IMR-90 (cell line): Measurements from ENCODE around the gene SMC5. TPM values are rescaled to one million over a fixed set of nuclear protein-coding genes. Genes with fewer than 3 reads are reported as not detected.

Experiments used
- ATAC-seq: fragments of 200-7000 bp; cut with Tn5 transposase; 2 replicates; pipeline ENCODE4 v1.9.1; 2020; ENCODE audit warnings: low read depth, mild to moderate bottlenecking, moderate library complexity
- BruUV-seq: library from RNA; stranded (reverse); fragments of 400-500 nt; replicated peaks from 2 replicates; lab custom pipeline; 2021; lab: Mats Ljungman, UMichigan
- CTCF ChIA-PET: fragments of 300-600 bp; formaldehyde crosslinking; extraction: SDS; loops from one replicate; lab custom pipeline; 2021; ENCODE audit warnings: antibody characterized with exemption; lab: Yijun Ruan, JAX
- POLR2A ChIA-PET: fragments of 300-600 bp; sonication (Branson Sonifier 250); formaldehyde crosslinking; loops from one replicate; lab custom pipeline; 2022; ENCODE audit warnings: antibody characterized with exemption; ENCODE audit not compliant: unreplicated experiment; lab: Charles Lee
- DNase-seq: peaks from one replicate; pipeline ENCODE4 v3.0.0; 2013
- H2AFZ ChIP-seq: replicated peaks from 2 replicates; pipeline ENCODE3; 2013; ENCODE audit warnings: low read length, mild to moderate bottlenecking; ENCODE audit not compliant: poor library complexity
- H2AK5ac ChIP-seq: 2 replicates; pipeline ENCODE4 v1.6.1; 2013; ENCODE audit warnings: low read depth, low read length, inconsistent platforms
- H2AK9ac ChIP-seq: replicated peaks from 2 replicates; pipeline ENCODE3; 2013; ENCODE audit warnings: mild to moderate bottlenecking, low read depth, low read length, moderate library complexity; ENCODE audit not compliant: poor library complexity
- H2BK120ac ChIP-seq: 2 replicates; pipeline ENCODE4 v1.6.1; 2013; ENCODE audit warnings: low read depth, low read length, inconsistent platforms
- H2BK15ac ChIP-seq: 3 replicates; pipeline ENCODE4 v1.6.1; 2013; ENCODE audit warnings: low read depth, low read length, inconsistent platforms
- H2BK20ac ChIP-seq: 2 replicates; pipeline ENCODE4 v1.6.1; 2013; ENCODE audit warnings: low read depth, mild to moderate bottlenecking, inconsistent platforms, low read length, moderate library complexity
- H2BK5ac ChIP-seq: 2 replicates; pipeline ENCODE4 v1.6.1; 2013; ENCODE audit warnings: mild to moderate bottlenecking, low read depth, low read length, inconsistent platforms; ENCODE audit not compliant: poor library complexity, severe bottlenecking
- H3K14ac ChIP-seq: replicated peaks from 2 replicates; pipeline ENCODE4 v1.6.1; 2013; ENCODE audit warnings: low read depth, low read length, inconsistent platforms
- H3K18ac ChIP-seq: 2 replicates; pipeline ENCODE4 v1.6.1; 2013; ENCODE audit warnings: low read depth, low read length, control low read depth
- H3K23ac ChIP-seq: 2 replicates; pipeline ENCODE4 v1.6.1; 2013; ENCODE audit warnings: low read depth, low read length, inconsistent platforms
- H3K27ac ChIP-seq: 2 replicates; pipeline ENCODE4 v1.5.1; 2013; ENCODE audit warnings: mild to moderate bottlenecking, control low read depth, low read length; ENCODE audit not compliant: insufficient read depth
- H3K27me3 ChIP-seq: 2 replicates; pipeline ENCODE4 v1.6.1; 2013; ENCODE audit warnings: low read length; ENCODE audit not compliant: control insufficient read depth, insufficient read depth
- H3K36me3 ChIP-seq: 2 replicates; pipeline ENCODE4 v1.6.1; 2013; ENCODE audit warnings: low read length, mixed read lengths; ENCODE audit not compliant: control insufficient read depth, insufficient read depth
- H3K4ac ChIP-seq: 2 replicates; pipeline ENCODE4 v1.6.1; 2013; ENCODE audit warnings: low read depth, low read length, inconsistent platforms
- H3K4me1 ChIP-seq: 2 replicates; pipeline ENCODE4 v1.6.1; 2013; ENCODE audit warnings: low read length, mixed read lengths; ENCODE audit not compliant: control insufficient read depth, insufficient read depth
- H3K4me2 ChIP-seq: 2 replicates; pipeline ENCODE4 v1.6.1; 2013; ENCODE audit warnings: low read depth, mild to moderate bottlenecking, control low read depth, low read length, moderate library complexity
- H3K4me3 ChIP-seq: 2 replicates; pipeline ENCODE4 v1.5.1; 2013; ENCODE audit warnings: low read depth, mild to moderate bottlenecking, control low read depth, low read length, moderate library complexity; ENCODE audit not compliant: insufficient read depth
- H3K56ac ChIP-seq: 2 replicates; pipeline ENCODE4 v1.6.1; 2013; ENCODE audit warnings: low read length, inconsistent platforms; ENCODE audit not compliant: insufficient read depth; ENCODE audit errors: extremely low read depth
- H3K79me1 ChIP-seq, 2 experiments: 2 replicates each; pipeline ENCODE4 v1.6.1; 2013; ENCODE audit warnings: low read length in 2 of 2, inconsistent platforms in 1 of 2, low read depth in 1 of 2
- H3K9ac ChIP-seq: 2 replicates; pipeline ENCODE4 v1.6.1; 2013; ENCODE audit warnings: low read depth, low read length, control low read depth
- H3K9me1 ChIP-seq: 2 replicates; pipeline ENCODE4 v1.6.1; 2013; ENCODE audit warnings: low read length, inconsistent platforms; ENCODE audit not compliant: insufficient read depth
- H3K9me3 ChIP-seq: 2 replicates; pipeline ENCODE4 v1.6.1; 2013; ENCODE audit warnings: low read length; ENCODE audit not compliant: control insufficient read depth, insufficient read depth
- H4K20me1 ChIP-seq: 2 replicates; pipeline ENCODE4 v1.6.1; 2013; ENCODE audit warnings: low read length, inconsistent platforms; ENCODE audit not compliant: insufficient read depth
- H4K5ac ChIP-seq: 2 replicates; pipeline ENCODE4 v1.6.1; 2013; ENCODE audit warnings: mild to moderate bottlenecking, low read depth, low read length, control low read depth
- H4K8ac ChIP-seq, 2 experiments: 2 replicates each; pipeline ENCODE4 v1.6.1; 2013; ENCODE audit warnings: low read depth in 2 of 2, low read length in 2 of 2, control low read depth in 1 of 2, inconsistent platforms in 1 of 2
- H4K91ac ChIP-seq: 2 replicates; pipeline ENCODE4 v1.6.1; 2013; ENCODE audit warnings: low read depth, low read length, inconsistent platforms; ENCODE audit not compliant: insufficient read depth
- CEBPB ChIP-seq: IDR thresholded peaks from 2 replicates; pipeline ENCODE4 v1.6.1; 2012; ENCODE audit warnings: low read depth, low read length, improper control_type of control experiment
- FOS ChIP-seq: fragments of 150-350 bp; IDR thresholded peaks from 2 replicates; pipeline ENCODE4 v1.6.1; 2016; ENCODE audit warnings: low read depth, low read length
- POLR2A ChIP-seq: IDR thresholded peaks from 2 replicates; pipeline ENCODE4 v1.6.1; 2012; ENCODE audit warnings: mild to moderate bottlenecking, low read depth, low read length
- RFX5 ChIP-seq: IDR thresholded peaks from 2 replicates; pipeline ENCODE4 v1.8.0; 2012; ENCODE audit warnings: low read depth, mild to moderate bottlenecking, low read length, moderate library complexity
- WGBS, 2 experiments: methylation state at CpG; one replicate each; pipeline versions ENCODE4 v1.1.5 to v1.1.7; 2013; ENCODE audit warnings: missing lambda C conversion rate in 2 of 2; ENCODE audit not compliant: insufficient read length in 1 of 2; ENCODE audit errors: extremely low coverage in 2 of 2; 5-methylcytosine and 5-hydroxymethylcytosine counted together
- dilution Hi-C: fragments of 300-500 bp; cut with HindIII; formaldehyde crosslinking; loops from one replicate; pipeline ENCODE4 v1.14.3; 2018; ENCODE audit warnings: low sequenced_read_pairs; ENCODE audit not compliant: unreplicated experiment
- in situ Hi-C: fragments of 300-500 bp; cut with MboI; formaldehyde crosslinking; loops from 3 replicates; pipeline ENCODE4 v1.14.3; 2019; ENCODE audit warnings: low sequenced_read_pairs, inconsistent platforms, mixed read lengths
- intact Hi-C: fragments of 100-400 bp; cut with micrococcal nuclease; formaldehyde crosslinking; loops from 2 replicates; pipeline ENCODE4 v1.10.0; 2022
- polyA plus RNA-seq, 3 experiments: library from polyadenylated mRNA; depleted of rRNA; stranded (reverse); fragments of >200 nt; gene quantifications; 2 replicates each; pipeline ENCODE4 v1.2.3, GENCODE V29; 2012; ENCODE audit warnings: low replicate concordance in 1 of 3
- total RNA-seq: library from RNA; depleted of rRNA; stranded (reverse); fragments of >200 nt; gene quantifications from 2 replicates; pipeline ENCODE4 v1.2.3, GENCODE V29; 2012

SMC5 gene
- total and polyA plus RNA-seq, 2 of the 4 experiments (the other 2 are of a cell fraction): 12.0 to 13.3 TPM

DNA sequence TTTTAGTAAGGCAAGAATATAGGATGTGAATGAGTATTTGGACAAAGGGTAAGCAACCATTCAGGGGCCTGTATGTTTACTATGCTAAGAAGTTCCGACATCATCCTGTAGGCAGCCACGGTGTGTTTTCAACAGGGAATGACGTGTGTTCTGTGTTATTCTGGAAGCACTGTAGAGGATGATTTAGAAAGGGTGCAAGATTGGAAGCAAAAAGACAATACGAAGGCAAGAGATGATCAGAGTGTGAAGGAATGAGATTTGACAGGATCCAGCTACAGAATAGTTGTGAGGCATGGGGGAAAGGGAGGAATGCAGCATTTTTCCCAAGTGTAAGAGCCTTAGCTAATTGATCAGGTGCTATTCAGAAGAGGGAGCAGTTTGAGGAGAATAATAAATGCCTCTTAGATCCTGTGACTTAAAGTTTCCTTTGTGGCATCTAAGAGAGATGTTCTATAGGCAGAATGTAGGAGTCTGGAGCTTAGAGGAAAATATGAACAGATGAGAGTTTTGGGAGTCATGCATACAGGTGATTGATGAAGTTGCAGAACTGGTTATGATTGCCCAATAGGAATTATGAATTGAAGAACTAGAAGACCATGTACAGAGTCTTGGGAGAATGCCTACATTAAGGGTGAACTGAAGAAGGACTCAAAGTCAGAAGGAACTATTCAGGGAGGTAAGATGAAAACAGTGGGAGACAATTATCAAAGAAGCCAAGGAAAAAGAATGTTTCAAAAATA is 2.5 kb downstream of the SMC5 start:
- dilution Hi-C loops (no loop called here), in situ Hi-C loops (no loop called here), intact Hi-C loops (no loop called here)
- no peak overlapping the region for H4K91ac ChIP-seq
- 0 out of 2 replicates have a peak, but pooled peaks cover 2% of the 10 kb centered on the region for H3K9me3 ChIP-seq
- no peak overlapping the region for H2BK120ac ChIP-seq
- no peak overlapping the region; the same call in 1 of the 2 replicates for H4K5ac ChIP-seq
- no peak overlapping the region for H3K23ac ChIP-seq
- no peak overlapping the region for H2BK20ac ChIP-seq
- H3K14ac ChIP-seq: no peak overlapping the region
- no peak overlapping the region; the same call in 1 of the 2 replicates for H3K4ac ChIP-seq
- H3K79me1 ChIP-seq: peaks cover 22 to 67% of the 10 kb centered on the region in 2 experiments
- no peak overlapping the region for H2AK9ac ChIP-seq
- 83% methylated on average over 4 of the region's 4 CpGs; no CpG with 5 or more reads in 1 of the 2 experiments for WGBS, 2 experiments
- ChIA-PET CTCF (no interaction called here), POLR2A (no interaction called here)
- peak overlapping the region; percentile 23 for H2BK5ac ChIP-seq
- no peak overlapping the region for H4K8ac ChIP-seq
- peaks cover 25% of the 10 kb centered on the region for H4K20me1 ChIP-seq
- no peak for ATAC-seq
- DNase-seq: peak; percentile 21
- no peak overlapping the region for H3K9ac ChIP-seq
- TF ChIP-seq FOS: no peak
- TF ChIP-seq CEBPB: peak; percentile 27; the same call in 1 of the 2 replicates
- no peak for TF ChIP-seq RFX5
- TF ChIP-seq POLR2A: 0 out of 2 replicates have a peak, but pooled peaks have one; percentile 19
- no peak overlapping the region for H3K4me3 ChIP-seq
- peak overlapping the region; percentile 75; the same call in 1 of the 2 replicates for H3K4me2 ChIP-seq
- H3K27me3 ChIP-seq: no peaks in the 10 kb centered on the region
- H3K9me1 ChIP-seq: peaks cover 6% of the 10 kb centered on the region
- H3K18ac ChIP-seq: no peak overlapping the region
- no peak overlapping the region for H3K27ac ChIP-seq
- H2BK15ac ChIP-seq: no peak overlapping the region
- H2AFZ ChIP-seq: no peak overlapping the region
- BruUV-seq: no TSS peak
- H3K56ac ChIP-seq: no peak overlapping the region
- H2AK5ac ChIP-seq: no peak overlapping the region
- H3K4me1 ChIP-seq: peaks cover 25% of the 10 kb centered on the region
- H3K36me3 ChIP-seq: peaks cover 24% of the 10 kb centered on the region
